Measurements from ENCODE around the gene KRT72.

Gene KRT72

DNA sequence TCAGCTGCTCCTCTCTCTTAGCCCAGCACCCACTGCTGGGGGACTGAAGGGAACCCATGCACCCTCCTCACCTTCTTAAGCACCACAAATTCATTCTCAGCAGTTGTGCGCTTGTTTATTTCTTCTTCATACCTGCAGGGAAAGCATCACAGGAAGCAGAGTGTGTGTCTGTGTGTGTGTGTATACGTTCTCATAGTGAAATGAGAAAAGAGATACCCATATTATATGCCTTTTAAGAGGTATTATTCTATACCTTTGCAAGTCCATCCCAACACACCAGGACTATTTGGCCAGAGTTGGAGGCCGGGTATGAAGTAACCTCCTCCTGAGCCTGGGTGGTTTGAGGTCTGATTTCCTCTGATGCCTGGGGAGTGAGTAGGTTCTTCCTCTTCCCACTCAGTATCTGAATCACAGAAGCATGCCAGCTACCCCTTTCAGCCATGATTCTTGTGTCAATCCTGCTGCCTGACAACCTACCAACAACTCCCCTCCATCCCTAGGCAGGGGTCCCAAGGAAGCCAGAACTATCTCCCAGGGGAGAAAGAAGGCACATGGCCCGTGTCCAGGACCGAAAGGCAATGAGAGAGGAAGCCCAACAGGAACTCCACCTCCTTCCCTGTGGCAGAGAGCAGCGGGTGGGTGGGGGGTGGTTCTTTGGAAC lies 14.1 kb upstream of the KRT72 start:
- no CpG with 5 or more reads among the region's 6 CpGs for WGBS (ENCODE audit: extremely low coverage, insufficient coverage, low lambda C conversion rate)
- H2BK120ac ChIP-seq (ENCODE audit: low read depth, low read length), result no peak overlapping the region

DNA sequence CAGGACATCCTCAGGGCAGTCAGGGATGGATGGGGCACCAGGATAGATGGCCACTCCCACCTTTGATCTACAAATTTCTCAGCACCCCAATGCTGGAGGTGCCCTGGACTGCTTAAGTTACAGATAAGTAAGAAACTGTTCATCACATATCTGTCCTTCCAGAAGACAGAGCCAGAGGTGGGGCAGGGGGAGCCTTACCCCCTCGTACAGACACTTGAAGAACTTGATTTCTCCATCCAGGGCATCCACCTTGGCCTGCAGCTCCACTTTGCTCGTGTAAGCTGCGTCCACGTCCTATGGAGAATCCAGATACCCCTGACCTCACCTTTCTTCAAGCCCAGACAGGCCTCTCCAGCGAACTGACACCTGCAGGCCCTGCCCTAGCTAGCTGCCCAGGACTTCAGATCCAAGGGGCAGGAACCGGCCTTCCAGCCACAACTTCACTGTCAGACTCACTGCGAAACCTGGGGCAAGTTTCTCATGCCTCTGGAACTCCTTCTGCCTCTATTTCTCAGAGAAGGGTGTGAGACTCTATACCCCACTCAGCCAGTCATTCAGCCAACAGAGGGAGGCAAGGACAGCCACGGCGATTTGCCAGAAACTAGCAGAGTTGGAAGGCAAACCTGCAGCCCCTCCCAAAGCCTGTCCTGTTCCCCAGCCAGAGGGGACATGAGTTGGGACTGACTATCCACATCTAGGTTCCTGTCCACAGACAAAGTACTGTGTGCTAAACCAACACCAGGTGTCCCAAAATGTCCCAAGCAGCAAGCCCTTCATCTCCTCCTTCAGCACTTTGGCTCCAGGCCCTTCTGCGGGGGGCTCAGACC lies 13.3 kb upstream of the KRT72 start:
- no peak overlapping the region for H2BK5ac ChIP-seq (ENCODE audit: low read length)
- H4K5ac ChIP-seq (ENCODE audit: low read length), result no peak overlapping the region
- H3K9ac ChIP-seq (ENCODE audit: low read length), result no peak overlapping the region
- H3K27me3 ChIP-seq (ENCODE audit: insufficient read depth, low read length, poor library complexity), result no peaks in the 10 kb centered on the region
- no peak overlapping the region for H4K8ac ChIP-seq (ENCODE audit: low read depth, low read length)
- no peak overlapping the region for H3K4me2 ChIP-seq (ENCODE audit: low read length)
- H2AK5ac ChIP-seq (ENCODE audit: low read length), result no peak overlapping the region
- H3K79me1 ChIP-seq (ENCODE audit: low read length), result no peaks in the 10 kb centered on the region
- no peak overlapping the region for H2BK120ac ChIP-seq (ENCODE audit: low read depth, low read length)
- H2BK15ac ChIP-seq (replicated peaks; ENCODE audit: low read depth), result no peak overlapping the region
- H3K4me1 ChIP-seq (ENCODE audit: control insufficient read depth, low read depth, low read length), result peaks cover 8% of the 10 kb centered on the region
- no peaks in the 10 kb centered on the region for H3K36me3 ChIP-seq (ENCODE audit: control insufficient read depth, insufficient read depth, low read length)
- H3K23ac ChIP-seq (ENCODE audit: low read length), result no peak overlapping the region
- no peak overlapping the region for H3K27ac ChIP-seq (ENCODE audit: low read depth, low read length)
- H3K4ac ChIP-seq (ENCODE audit: low read depth, low read length), result no peak overlapping the region
- no peak overlapping the region for H3K18ac ChIP-seq (ENCODE audit: low read length)
- no peaks in the 10 kb centered on the region for H3K79me2 ChIP-seq (ENCODE audit: control insufficient read depth, insufficient read depth, low read length)
- DNase-seq, result no peak
- WGBS (ENCODE audit: extremely low coverage, insufficient coverage, low lambda C conversion rate), result no CpG with 5 or more reads among the region's 10 CpGs
- no peak overlapping the region for H3K56ac ChIP-seq (ENCODE audit: low read length)
- no peak overlapping the region for H3K4me3 ChIP-seq (ENCODE audit: low read length)

More for the DNA sequence above, 14.1 kb upstream of the KRT72 start:
- Histone ChIP-seq H3K4me1 (ENCODE audit: control insufficient read depth, low read depth, low read length) (peaks cover 8% of the 10 kb centered on the region), H2AK5ac (ENCODE audit: low read length) (no peak overlapping the region), H3K4me2 (ENCODE audit: low read length) (no peak overlapping the region), H3K79me2 (ENCODE audit: control insufficient read depth, insufficient read depth, low read length) (no peaks in the 10 kb centered on the region), H3K18ac (ENCODE audit: low read length) (no peak overlapping the region), H4K5ac (ENCODE audit: low read length) (no peak overlapping the region), H3K36me3 (ENCODE audit: control insufficient read depth, insufficient read depth, low read length) (no peaks in the 10 kb centered on the region), H3K27ac (ENCODE audit: low read depth, low read length) (no peak overlapping the region), H3K4ac (ENCODE audit: low read depth, low read length) (no peak overlapping the region), H3K27me3 (ENCODE audit: insufficient read depth, low read length, poor library complexity) (no peaks in the 10 kb centered on the region), H4K8ac (ENCODE audit: low read depth, low read length) (no peak overlapping the region), H3K4me3 (ENCODE audit: low read length) (no peak overlapping the region), H3K56ac (ENCODE audit: low read length) (no peak overlapping the region), H2BK5ac (ENCODE audit: low read length) (no peak overlapping the region), H3K9ac (ENCODE audit: low read length) (no peak overlapping the region), H3K79me1 (ENCODE audit: low read length) (no peaks in the 10 kb centered on the region), H3K23ac (ENCODE audit: low read length) (no peak overlapping the region), H2BK15ac (replicated peaks; ENCODE audit: low read depth) (no peak overlapping the region)
- no peak for DNase-seq

DNA sequence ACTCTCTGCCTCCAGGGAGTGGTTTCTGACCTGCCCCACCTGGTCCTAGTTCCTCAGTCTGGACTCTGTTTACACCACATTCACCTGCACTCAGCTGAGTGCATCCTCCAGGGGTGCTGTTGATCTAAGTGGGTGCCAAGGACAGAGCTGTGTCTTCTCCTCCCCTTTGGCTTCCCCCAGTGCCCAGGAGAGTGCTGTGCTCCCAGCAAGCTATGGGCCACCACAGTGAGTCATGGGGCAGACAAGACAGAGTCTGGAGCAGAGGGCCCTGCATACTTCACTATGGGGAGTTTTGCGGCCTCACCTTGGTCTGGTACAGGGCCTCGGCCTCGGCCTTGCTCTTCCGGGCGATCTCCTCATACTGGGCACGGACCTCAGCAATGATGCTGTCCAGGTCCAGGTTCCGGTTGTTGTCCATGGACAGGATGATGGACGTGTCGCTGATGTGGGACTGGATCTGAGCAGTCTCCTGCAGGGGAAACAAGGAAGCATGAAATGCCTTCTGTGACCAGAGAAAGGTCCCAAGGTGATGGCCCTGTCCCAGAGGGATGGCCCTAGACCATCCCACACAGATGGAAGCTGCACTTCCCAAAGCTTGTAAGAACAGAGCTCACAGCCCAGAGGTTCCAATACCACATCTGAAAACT lies 12.2 kb upstream of the KRT72 start:
- H3K36me3 ChIP-seq (ENCODE audit: control insufficient read depth, insufficient read depth, low read length), result no peaks in the 10 kb centered on the region
- H3K56ac ChIP-seq (ENCODE audit: low read length), result peak overlapping the region; percentile 1
- no peak overlapping the region for H3K4me2 ChIP-seq (ENCODE audit: low read length)
- H2BK5ac ChIP-seq (ENCODE audit: low read length), result no peak overlapping the region
- H3K27me3 ChIP-seq (ENCODE audit: insufficient read depth, low read length, poor library complexity), result no peaks in the 10 kb centered on the region
- H3K18ac ChIP-seq (ENCODE audit: low read length), result no peak overlapping the region
- H3K4me1 ChIP-seq (ENCODE audit: control insufficient read depth, low read depth, low read length), result peaks cover 8% of the 10 kb centered on the region
- no peak overlapping the region for H2AK5ac ChIP-seq (ENCODE audit: low read length)
- H3K79me1 ChIP-seq (ENCODE audit: low read length), result no peaks in the 10 kb centered on the region
- no peaks in the 10 kb centered on the region for H3K79me2 ChIP-seq (ENCODE audit: control insufficient read depth, insufficient read depth, low read length)
- WGBS (ENCODE audit: extremely low coverage, insufficient coverage, low lambda C conversion rate), result no CpG with 5 or more reads among the region's 9 CpGs
- no peak overlapping the region for H3K4ac ChIP-seq (ENCODE audit: low read depth, low read length)
- H3K23ac ChIP-seq (ENCODE audit: low read length), result no peak overlapping the region
- H3K27ac ChIP-seq (ENCODE audit: low read depth, low read length), result no peak overlapping the region
- H3K9ac ChIP-seq (ENCODE audit: low read length), result no peak overlapping the region
- H3K4me3 ChIP-seq (ENCODE audit: low read length), result no peak overlapping the region
- H2BK120ac ChIP-seq (ENCODE audit: low read depth, low read length), result no peak overlapping the region
- no peak for DNase-seq
- no peak overlapping the region for H2BK15ac ChIP-seq (replicated peaks; ENCODE audit: low read depth)
- H4K5ac ChIP-seq (ENCODE audit: low read length), result no peak overlapping the region
- H4K8ac ChIP-seq (ENCODE audit: low read depth, low read length), result no peak overlapping the region

DNA sequence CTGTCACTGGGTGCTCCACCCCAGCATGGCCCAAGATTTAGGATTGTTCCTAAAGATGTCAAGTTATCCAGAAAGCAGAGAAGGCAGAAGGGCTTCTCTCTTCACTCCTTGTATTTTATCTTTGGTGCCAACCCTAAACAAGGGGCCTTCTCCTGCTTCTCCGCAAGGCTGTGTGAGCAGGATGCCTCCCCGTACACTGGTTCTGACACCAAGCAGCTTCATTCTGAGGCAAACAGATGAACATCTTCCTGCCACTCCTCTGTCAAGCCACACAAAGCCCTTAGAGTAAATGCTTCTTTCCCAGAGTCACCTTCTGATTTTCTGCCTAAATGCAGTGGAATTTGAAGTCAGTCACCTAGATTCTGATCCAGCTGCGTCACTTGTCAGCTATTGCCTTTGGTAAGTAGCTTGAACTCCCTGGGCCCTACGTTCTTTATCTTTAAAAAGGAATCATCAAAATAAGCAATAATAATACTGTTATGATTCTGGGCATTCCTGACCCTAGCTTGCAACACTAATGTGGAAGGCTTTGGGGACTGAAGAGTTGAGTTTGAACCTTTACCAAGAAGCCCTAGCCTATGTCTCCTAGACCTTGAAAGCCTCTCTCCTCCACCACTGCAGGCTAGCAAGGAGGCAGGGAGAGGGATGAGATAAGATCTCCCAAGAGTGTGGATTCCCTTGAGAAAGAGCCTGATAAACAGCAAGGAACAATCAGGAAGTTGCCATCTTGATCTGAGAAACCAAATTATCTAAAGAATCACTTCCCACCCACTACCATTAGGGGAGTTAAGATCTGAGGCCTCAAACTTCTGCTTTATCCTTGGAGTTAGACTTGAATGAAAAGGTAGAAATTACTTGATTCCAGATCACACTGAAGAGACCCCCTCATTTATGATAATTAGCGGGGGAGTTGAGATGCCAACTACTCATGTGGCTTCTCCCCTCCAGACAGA lies 11.4 kb upstream of the KRT72 start:
- no peak overlapping the region for H2BK15ac ChIP-seq (replicated peaks; ENCODE audit: low read depth)
- no peaks in the 10 kb centered on the region for H3K27me3 ChIP-seq (ENCODE audit: insufficient read depth, low read length, poor library complexity)
- no peak overlapping the region for H2BK5ac ChIP-seq (ENCODE audit: low read length)
- H4K5ac ChIP-seq (ENCODE audit: low read length), result no peak overlapping the region
- no peak overlapping the region for H3K27ac ChIP-seq (ENCODE audit: low read depth, low read length)
- peaks cover 8% of the 10 kb centered on the region for H3K4me1 ChIP-seq (ENCODE audit: control insufficient read depth, low read depth, low read length)
- no CpG with 5 or more reads among the region's 5 CpGs for WGBS (ENCODE audit: extremely low coverage, insufficient coverage, low lambda C conversion rate)
- H3K4ac ChIP-seq (ENCODE audit: low read depth, low read length), result no peak overlapping the region
- no peak overlapping the region for H2AK5ac ChIP-seq (ENCODE audit: low read length)
- H3K36me3 ChIP-seq (ENCODE audit: control insufficient read depth, insufficient read depth, low read length), result no peaks in the 10 kb centered on the region
- no peak overlapping the region for H3K23ac ChIP-seq (ENCODE audit: low read length)
- H3K4me3 ChIP-seq (ENCODE audit: low read length), result no peak overlapping the region
- DNase-seq, result peak; percentile 91
- no peak overlapping the region for H3K18ac ChIP-seq (ENCODE audit: low read length)
- H3K79me1 ChIP-seq (ENCODE audit: low read length), result no peaks in the 10 kb centered on the region
- H3K9ac ChIP-seq (ENCODE audit: low read length), result no peak overlapping the region
- H3K56ac ChIP-seq (ENCODE audit: low read length), result peak overlapping the region; percentile 51
- no peak overlapping the region for H4K8ac ChIP-seq (ENCODE audit: low read depth, low read length)
- no peaks in the 10 kb centered on the region for H3K79me2 ChIP-seq (ENCODE audit: control insufficient read depth, insufficient read depth, low read length)
- H3K4me2 ChIP-seq (ENCODE audit: low read length), result no peak overlapping the region
- H2BK120ac ChIP-seq (ENCODE audit: low read depth, low read length), result no peak overlapping the region

DNA sequence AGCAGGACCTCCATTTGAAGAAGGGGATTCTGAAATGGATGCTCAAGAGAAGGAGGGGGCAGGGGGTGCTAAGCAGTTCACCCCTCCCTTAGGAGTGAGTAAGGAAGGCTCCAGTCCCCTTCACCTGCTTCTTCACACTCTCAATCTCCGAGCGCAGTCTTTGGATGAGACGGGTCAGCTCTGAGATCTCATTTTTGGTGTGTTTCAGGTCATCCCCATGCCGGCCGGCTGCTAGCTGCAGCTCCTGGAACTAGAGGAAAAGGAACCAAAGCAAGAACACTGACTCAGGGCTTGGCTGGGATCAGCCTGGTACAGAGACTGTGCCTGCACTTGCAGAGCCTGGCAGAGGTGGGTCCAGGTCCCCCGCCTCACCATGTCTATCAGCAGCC lies 9.8 kb upstream of the KRT72 start:
- Histone ChIP-seq H2BK15ac (replicated peaks; ENCODE audit: low read depth) (no peak overlapping the region), H2AK5ac (ENCODE audit: low read length) (no peak overlapping the region), H3K36me3 (ENCODE audit: control insufficient read depth, insufficient read depth, low read length) (no peaks in the 10 kb centered on the region), H4K5ac (ENCODE audit: low read length) (no peak overlapping the region), H3K4me3 (ENCODE audit: low read length) (no peak overlapping the region), H3K27ac (ENCODE audit: low read depth, low read length) (no peak overlapping the region), H3K27me3 (ENCODE audit: insufficient read depth, low read length, poor library complexity) (no peaks in the 10 kb centered on the region), H3K4me2 (ENCODE audit: low read length) (no peak overlapping the region), H4K8ac (ENCODE audit: low read depth, low read length) (no peak overlapping the region), H3K4ac (ENCODE audit: low read depth, low read length) (no peak overlapping the region), H3K79me1 (ENCODE audit: low read length) (no peaks in the 10 kb centered on the region), H3K9ac (ENCODE audit: low read length) (no peak overlapping the region), H3K79me2 (ENCODE audit: control insufficient read depth, insufficient read depth, low read length) (no peaks in the 10 kb centered on the region), H3K56ac (ENCODE audit: low read length) (no peak overlapping the region), H3K4me1 (ENCODE audit: control insufficient read depth, low read depth, low read length) (peaks cover 8% of the 10 kb centered on the region), H3K18ac (ENCODE audit: low read length) (no peak overlapping the region), H3K23ac (ENCODE audit: low read length) (no peak overlapping the region), H2BK120ac (ENCODE audit: low read depth, low read length) (no peak overlapping the region), H2BK5ac (ENCODE audit: low read length) (no peak overlapping the region)
- no peak for DNase-seq
- no CpG with 5 or more reads among the region's 6 CpGs for WGBS (ENCODE audit: extremely low coverage, insufficient coverage, low lambda C conversion rate)

Measured in mesendoderm (in vitro differentiated cells).